ENCODE measurements around the gene BMPER. TPM values are rescaled to one million over a fixed set of nuclear protein-coding genes. Genes with fewer than 3 reads are reported as not detected.

The BMPER gene
- polyA plus RNA-seq, 1 donor from 2014 or later: 2.1 TPM

DNA sequence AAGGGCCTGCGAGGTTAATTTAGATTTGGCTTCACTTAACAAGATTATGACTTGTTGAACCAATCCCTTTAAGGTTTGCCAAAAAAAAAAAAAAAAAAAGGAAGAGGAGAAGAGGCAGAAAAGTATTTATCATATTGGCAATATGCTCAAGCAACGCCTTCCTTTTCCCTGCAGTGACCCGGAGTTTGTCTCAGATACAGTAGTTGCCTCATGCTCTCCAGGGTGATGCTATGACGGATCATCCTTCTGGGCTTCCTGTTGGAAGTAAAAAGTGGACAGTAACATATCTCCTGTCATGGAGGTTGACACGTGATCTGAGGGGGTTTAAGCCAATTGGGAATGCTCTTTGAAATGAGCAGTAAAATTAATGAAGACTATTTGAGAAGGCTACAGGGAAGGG is 117.3 kb downstream of the BMPER start:
- no peak overlapping the region for H3K4me2 ChIP-seq (ENCODE audit: low read length)

DNA sequence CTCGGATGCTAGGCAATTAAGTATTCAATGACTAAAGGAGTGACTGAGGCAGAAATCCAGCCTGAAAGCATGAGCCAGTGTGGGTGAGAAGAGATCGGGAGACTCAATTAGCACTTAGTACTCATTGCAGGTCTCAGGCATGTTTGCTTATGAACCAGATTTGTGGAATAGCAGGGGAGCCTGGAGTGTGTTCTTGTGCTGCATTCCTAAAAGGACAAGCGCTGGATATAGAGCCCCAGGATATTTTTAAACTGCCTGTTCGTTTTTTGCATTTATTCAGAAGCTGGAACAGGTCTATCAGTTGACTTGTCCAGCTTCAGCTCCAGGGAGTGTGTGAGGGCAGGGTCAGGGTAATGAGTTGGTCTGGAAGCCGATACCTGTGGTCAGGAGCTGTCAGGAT is 120.3 kb downstream of the BMPER start:
- H3K4me3 ChIP-seq (ENCODE audit: low read length): no peak overlapping the region
- H3K79me2 ChIP-seq (replicated peaks; ENCODE audit: insufficient read depth, low read length): no peaks in the 10 kb centered on the region
- H2AFZ ChIP-seq (ENCODE audit: low read depth, low read length): no peak overlapping the region
- no peak overlapping the region for H3K4me2 ChIP-seq (ENCODE audit: low read length)
- no peak overlapping the region for H3K27ac ChIP-seq (ENCODE audit: low read length)
- H3K9me2 ChIP-seq (ENCODE audit: insufficient read depth, low read length): no peaks in the 10 kb centered on the region
- H3K36me3 ChIP-seq (ENCODE audit: insufficient read depth, low read length): no peaks in the 10 kb centered on the region
- no peaks in the 10 kb centered on the region for H4K20me1 ChIP-seq (ENCODE audit: insufficient read depth)
- no peak overlapping the region for H3K9ac ChIP-seq (ENCODE audit: low read length)
- H3K9me3 ChIP-seq (ENCODE audit: low read length): no peaks in the 10 kb centered on the region
- no peaks in the 10 kb centered on the region for H3K27me3 ChIP-seq (ENCODE audit: insufficient read depth, low read depth, low read length)
- no peaks in the 10 kb centered on the region for H3F3A ChIP-seq (ENCODE audit: insufficient read depth, low read length, poor library complexity, severe bottlenecking)
- TF ChIP-seq TAF1 (IDR thresholded peaks at IDR 0.05; ENCODE audit: low read depth): no peak

More for the DNA sequence above, 117.3 kb downstream of the BMPER start:
- Histone ChIP-seq H3K79me2 (replicated peaks; ENCODE audit: insufficient read depth, low read length) (no peaks in the 10 kb centered on the region), H3F3A (ENCODE audit: insufficient read depth, low read length, poor library complexity, severe bottlenecking) (no peaks in the 10 kb centered on the region), H3K9me2 (ENCODE audit: insufficient read depth, low read length) (no peaks in the 10 kb centered on the region), H3K4me3 (ENCODE audit: low read length) (no peak overlapping the region), H2AFZ (ENCODE audit: low read depth, low read length) (no peak overlapping the region), H3K27ac (ENCODE audit: low read length) (no peak overlapping the region), H3K27me3 (ENCODE audit: insufficient read depth, low read depth, low read length) (no peaks in the 10 kb centered on the region), H3K36me3 (ENCODE audit: insufficient read depth, low read length) (no peaks in the 10 kb centered on the region), H3K9ac (ENCODE audit: low read length) (no peak overlapping the region), H4K20me1 (ENCODE audit: insufficient read depth) (no peaks in the 10 kb centered on the region), H3K9me3 (ENCODE audit: low read length) (no peaks in the 10 kb centered on the region)
- no peak for TF ChIP-seq EZH2 (IDR thresholded peaks at IDR 0.05; ENCODE audit: borderline replicate concordance, insufficient read depth, low read length, poor library complexity, severe bottlenecking)
- TF ChIP-seq MXI1 (conservative IDR thresholded peaks at IDR 0.05; ENCODE audit: poor library complexity, severe bottlenecking): no peak
- no peak for TF ChIP-seq SMC3 (conservative IDR thresholded peaks at IDR 0.05; ENCODE audit: poor library complexity)
- TF ChIP-seq TAF1 (IDR thresholded peaks at IDR 0.05; ENCODE audit: low read depth): no peak
- no peak for TF ChIP-seq POLR2AphosphoS5 (IDR thresholded peaks at IDR 0.05)
- TF ChIP-seq RAD21 (conservative IDR thresholded peaks at IDR 0.05): no peak
- TF ChIP-seq, protein P1, sequence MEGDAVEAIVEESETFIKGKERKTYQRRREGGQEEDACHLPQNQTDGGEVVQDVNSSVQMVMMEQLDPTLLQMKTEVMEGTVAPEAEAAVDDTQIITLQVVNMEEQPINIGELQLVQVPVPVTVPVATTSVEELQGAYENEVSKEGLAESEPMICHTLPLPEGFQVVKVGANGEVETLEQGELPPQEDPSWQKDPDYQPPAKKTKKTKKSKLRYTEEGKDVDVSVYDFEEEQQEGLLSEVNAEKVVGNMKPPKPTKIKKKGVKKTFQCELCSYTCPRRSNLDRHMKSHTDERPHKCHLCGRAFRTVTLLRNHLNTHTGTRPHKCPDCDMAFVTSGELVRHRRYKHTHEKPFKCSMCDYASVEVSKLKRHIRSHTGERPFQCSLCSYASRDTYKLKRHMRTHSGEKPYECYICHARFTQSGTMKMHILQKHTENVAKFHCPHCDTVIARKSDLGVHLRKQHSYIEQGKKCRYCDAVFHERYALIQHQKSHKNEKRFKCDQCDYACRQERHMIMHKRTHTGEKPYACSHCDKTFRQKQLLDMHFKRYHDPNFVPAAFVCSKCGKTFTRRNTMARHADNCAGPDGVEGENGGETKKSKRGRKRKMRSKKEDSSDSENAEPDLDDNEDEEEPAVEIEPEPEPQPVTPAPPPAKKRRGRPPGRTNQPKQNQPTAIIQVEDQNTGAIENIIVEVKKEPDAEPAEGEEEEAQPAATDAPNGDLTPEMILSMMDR (IDR thresholded peaks at IDR 0.05; ENCODE audit: poor library complexity, severe bottlenecking): no peak
- TF ChIP-seq, protein P2, sequence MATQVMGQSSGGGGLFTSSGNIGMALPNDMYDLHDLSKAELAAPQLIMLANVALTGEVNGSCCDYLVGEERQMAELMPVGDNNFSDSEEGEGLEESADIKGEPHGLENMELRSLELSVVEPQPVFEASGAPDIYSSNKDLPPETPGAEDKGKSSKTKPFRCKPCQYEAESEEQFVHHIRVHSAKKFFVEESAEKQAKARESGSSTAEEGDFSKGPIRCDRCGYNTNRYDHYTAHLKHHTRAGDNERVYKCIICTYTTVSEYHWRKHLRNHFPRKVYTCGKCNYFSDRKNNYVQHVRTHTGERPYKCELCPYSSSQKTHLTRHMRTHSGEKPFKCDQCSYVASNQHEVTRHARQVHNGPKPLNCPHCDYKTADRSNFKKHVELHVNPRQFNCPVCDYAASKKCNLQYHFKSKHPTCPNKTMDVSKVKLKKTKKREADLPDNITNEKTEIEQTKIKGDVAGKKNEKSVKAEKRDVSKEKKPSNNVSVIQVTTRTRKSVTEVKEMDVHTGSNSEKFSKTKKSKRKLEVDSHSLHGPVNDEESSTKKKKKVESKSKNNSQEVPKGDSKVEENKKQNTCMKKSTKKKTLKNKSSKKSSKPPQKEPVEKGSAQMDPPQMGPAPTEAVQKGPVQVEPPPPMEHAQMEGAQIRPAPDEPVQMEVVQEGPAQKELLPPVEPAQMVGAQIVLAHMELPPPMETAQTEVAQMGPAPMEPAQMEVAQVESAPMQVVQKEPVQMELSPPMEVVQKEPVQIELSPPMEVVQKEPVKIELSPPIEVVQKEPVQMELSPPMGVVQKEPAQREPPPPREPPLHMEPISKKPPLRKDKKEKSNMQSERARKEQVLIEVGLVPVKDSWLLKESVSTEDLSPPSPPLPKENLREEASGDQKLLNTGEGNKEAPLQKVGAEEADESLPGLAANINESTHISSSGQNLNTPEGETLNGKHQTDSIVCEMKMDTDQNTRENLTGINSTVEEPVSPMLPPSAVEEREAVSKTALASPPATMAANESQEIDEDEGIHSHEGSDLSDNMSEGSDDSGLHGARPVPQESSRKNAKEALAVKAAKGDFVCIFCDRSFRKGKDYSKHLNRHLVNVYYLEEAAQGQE (IDR thresholded peaks at IDR 0.05; ENCODE audit: borderline replicate concordance): no peak
- TF ChIP-seq EP300 (conservative IDR thresholded peaks at IDR 0.05; ENCODE audit: poor library complexity, severe bottlenecking): no peak

Measured in neural cell (in vitro differentiated cells).